Vagina (tissue), 2 donors: ENCODE results near the gene HTD2.

Experiments used
- CTCF ChIP-seq, 3 experiments: fragments of 450-650 bp in 2 of 3; fragments of 200-600 bp in 1 of 3; sonication (generic) in 1 of 3; IDR thresholded peaks; one replicate each; pipeline ENCODE4 v1.5.1; 2017 to 2019; ENCODE audit warnings: antibody characterized with exemption in 3 of 3, mild to moderate bottlenecking in 2 of 3, moderate library complexity in 2 of 3
- POLR2A ChIP-seq, 2 donors: fragments of 450-650 bp; IDR thresholded peaks; one replicate each; pipeline ENCODE4 v1.6.1; 2017; ENCODE audit warnings: antibody characterized with exemption in 2 of 2, mild to moderate bottlenecking in 2 of 2, moderate library complexity in 2 of 2
- POLR2AphosphoS5 ChIP-seq, 2 donors: sonication (generic); formaldehyde crosslinking; IDR thresholded peaks; one replicate each; pipeline ENCODE4 v1.9.0; 2017; ENCODE audit warnings: antibody characterized with exemption in 2 of 2, mild to moderate bottlenecking in 2 of 2, low read depth in 1 of 2; ENCODE audit not compliant: insufficient read depth in 1 of 2

DNA sequence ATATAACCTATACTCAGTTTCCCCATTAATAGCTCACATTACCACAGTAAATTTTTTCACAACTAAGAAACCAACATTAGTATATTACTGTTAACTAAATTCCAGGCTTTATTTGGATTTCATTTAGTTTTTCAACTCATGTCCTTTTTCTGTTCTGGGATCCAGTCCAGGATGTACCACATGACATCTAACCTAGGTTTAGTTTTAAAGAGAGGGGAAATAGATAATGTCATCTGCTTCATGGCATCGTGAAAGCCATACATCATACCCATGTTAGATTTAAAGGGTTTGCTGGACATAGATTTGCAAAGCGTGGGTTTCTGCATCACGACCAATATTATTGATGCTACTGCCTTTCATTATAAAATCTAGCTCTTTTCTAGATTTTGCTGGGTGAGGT lies 33.4 kb upstream of the HTD2 start:
- TF ChIP-seq CTCF (IDR thresholded peaks at IDR 0.05): no peak
- TF ChIP-seq POLR2A (IDR thresholded peaks at IDR 0.05): no peak
- TF ChIP-seq POLR2AphosphoS5 (IDR thresholded peaks at IDR 0.05; ENCODE audit: insufficient read depth in 1 of 2, low read depth in 1 of 2): no peak
